Esophagus squamous epithelium (tissue), 5 donors: ENCODE measurements around the gene GPR4. TPM values are rescaled to one million over a fixed set of nuclear protein-coding genes. Genes with fewer than 3 reads are reported as not detected.
A peak's percentile ranks its signal among the peaks of the same experiment; 100 is the strongest.

ENCODE experiments used
- DNase-seq: peaks from one replicate; lab custom pipeline; 2025; lab: John Stamatoyannopoulos, UW
- H3K27ac ChIP-seq, 4 donors: fragments of 200-600 bp; sonication (generic); one replicate each; pipeline ENCODE4 v1.5.1; 2016 to 2019; ENCODE audit warnings: mild to moderate bottlenecking in 1 of 4
- H3K27me3 ChIP-seq, 4 donors: fragments of 200-600 bp; sonication (generic); 1 replicate in 3 of 4; 2 replicates in 1 of 4; pipeline versions ENCODE4 v1.5.1 to v1.6.0; 2017 to 2021; ENCODE audit warnings: antibody characterized with exemption in 1 of 4
- H3K36me3 ChIP-seq, 3 donors: fragments of 200-600 bp; sonication (generic); one replicate each; pipeline ENCODE4 v1.5.1; 2016 to 2019
- H3K4me1 ChIP-seq, 3 donors: fragments of 200-600 bp; sonication (generic); one replicate each; pipeline ENCODE4 v1.5.1; 2017 to 2019
- H3K4me3 ChIP-seq, 4 donors: fragments of 200-600 bp; sonication (generic); 1 replicate in 3 of 4; 2 replicates in 1 of 4; pipeline ENCODE4 v1.5.1; 2016 to 2019; ENCODE audit warnings: mild to moderate bottlenecking in 2 of 4, moderate library complexity in 1 of 4
- H3K9me3 ChIP-seq, 3 donors: fragments of 200-600 bp; sonication (generic); one replicate each; pipeline ENCODE4 v1.5.1; 2016 to 2019
- POLR2A ChIP-seq, 4 donors: fragments of 450-650 bp; IDR thresholded peaks; one replicate each; pipeline ENCODE4 v1.6.1; 2017; ENCODE audit warnings: antibody characterized with exemption in 4 of 4, mild to moderate bottlenecking in 4 of 4, moderate library complexity in 3 of 4
- WGBS, 2 donors: methylation state at CpG; one replicate each; pipeline ENCODE4 v1.1.5; 2018; 5-methylcytosine and 5-hydroxymethylcytosine counted together
- intact Hi-C: fragments of 100-400 bp; cut with DNase I; formaldehyde crosslinking; loops from one replicate; pipeline ENCODE4 v1.15.0; 2022
- total RNA-seq, 4 donors: library from RNA; depleted of rRNA; stranded (reverse); fragments of >200 nt; gene quantifications; one replicate each; pipeline ENCODE4 v1.1.0, GENCODE V29; 2016
- TF ChIP-seq, protein P1 (sequence below), 6 experiments: fragments of 450-650 bp in 4 of 6; fragments of 200-600 bp in 2 of 6; sonication (generic) in 2 of 6; IDR thresholded peaks; one replicate each; pipeline ENCODE4 v1.5.1; 2016 to 2019; ENCODE audit warnings: antibody characterized with exemption in 6 of 6, mild to moderate bottlenecking in 4 of 6, moderate library complexity in 4 of 6
- donor health status: DM: yes; HTN: yes; CAD: no.

Gene GPR4
- total RNA-seq, 4 donors from 2014 or later, result 0.76 to 1.4 (median 1.2) TPM

GRCh38 chr19:45560038-45560437 lies 42.0 kb downstream of the GPR4 start:
- intact Hi-C loops, result loop anchor here (5.0 kb wide), 1 partner anchor 38 kb away; no protein-coding TSS in a partner anchor
- DNase-seq, result no peak
- Histone ChIP-seq H3K4me3 (no peak overlapping the region), H3K9me3 (no peaks in the 10 kb centered on the region), H3K4me1 (peaks cover 0 to 11% (median 0%) of the 10 kb centered on the region in 3 donors), H3K27ac (no peak overlapping the region), H3K27me3 (no peaks in the 10 kb centered on the region), H3K36me3 (peaks cover 0 to 8% (median 0%) of the 10 kb centered on the region in 3 donors)
- 92 to 93% methylated on average over 3 to 4 of the region's 5 CpGs for WGBS, 2 donors
- TF ChIP-seq, protein P1, sequence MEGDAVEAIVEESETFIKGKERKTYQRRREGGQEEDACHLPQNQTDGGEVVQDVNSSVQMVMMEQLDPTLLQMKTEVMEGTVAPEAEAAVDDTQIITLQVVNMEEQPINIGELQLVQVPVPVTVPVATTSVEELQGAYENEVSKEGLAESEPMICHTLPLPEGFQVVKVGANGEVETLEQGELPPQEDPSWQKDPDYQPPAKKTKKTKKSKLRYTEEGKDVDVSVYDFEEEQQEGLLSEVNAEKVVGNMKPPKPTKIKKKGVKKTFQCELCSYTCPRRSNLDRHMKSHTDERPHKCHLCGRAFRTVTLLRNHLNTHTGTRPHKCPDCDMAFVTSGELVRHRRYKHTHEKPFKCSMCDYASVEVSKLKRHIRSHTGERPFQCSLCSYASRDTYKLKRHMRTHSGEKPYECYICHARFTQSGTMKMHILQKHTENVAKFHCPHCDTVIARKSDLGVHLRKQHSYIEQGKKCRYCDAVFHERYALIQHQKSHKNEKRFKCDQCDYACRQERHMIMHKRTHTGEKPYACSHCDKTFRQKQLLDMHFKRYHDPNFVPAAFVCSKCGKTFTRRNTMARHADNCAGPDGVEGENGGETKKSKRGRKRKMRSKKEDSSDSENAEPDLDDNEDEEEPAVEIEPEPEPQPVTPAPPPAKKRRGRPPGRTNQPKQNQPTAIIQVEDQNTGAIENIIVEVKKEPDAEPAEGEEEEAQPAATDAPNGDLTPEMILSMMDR (IDR thresholded peaks at IDR 0.05), result no peak
- no peak for TF ChIP-seq POLR2A (IDR thresholded peaks at IDR 0.05)

DNA sequence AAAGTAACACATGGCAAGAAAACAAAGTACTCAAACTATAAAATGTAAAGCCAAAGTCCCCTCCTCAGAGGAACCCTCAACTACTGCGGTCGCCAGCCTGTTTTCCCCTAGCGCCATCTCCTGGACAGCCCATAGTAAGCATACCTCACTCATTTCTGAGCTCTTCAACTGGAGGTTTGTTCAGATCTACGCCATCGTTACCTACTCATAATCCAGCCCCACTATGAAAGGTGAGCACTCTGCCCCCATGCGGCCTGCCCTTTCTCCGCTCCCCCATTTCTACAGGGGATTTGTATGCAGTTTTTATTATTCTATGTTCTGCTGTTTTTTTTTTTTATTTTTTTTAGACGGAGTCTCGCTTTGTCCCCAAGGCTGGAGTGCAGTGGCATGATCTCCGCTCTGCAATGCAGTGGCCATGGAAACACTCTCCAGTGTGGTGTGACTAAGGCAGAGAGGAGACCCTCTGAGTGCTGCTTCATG lies 43.6 kb downstream of the GPR4 start:
- 31 to 34% methylated on average over 9 to 10 of the region's 10 CpGs for WGBS, 2 donors
- H3K27me3 ChIP-seq, result no peaks in the 10 kb centered on the region
- DNase-seq, result no peak
- H3K27ac ChIP-seq, result no peak overlapping the region
- no peak overlapping the region for H3K4me3 ChIP-seq
- TF ChIP-seq, protein P1 (IDR thresholded peaks at IDR 0.05), result peak; percentile 65 to 82 (median 76)
- TF ChIP-seq POLR2A (IDR thresholded peaks at IDR 0.05), result no peak
- intact Hi-C loops, result no loop called here
- H3K36me3 ChIP-seq, result peaks cover 0 to 13% (median 0%) of the 10 kb centered on the region in 3 donors
- H3K9me3 ChIP-seq, result no peaks in the 10 kb centered on the region
- peaks cover 0 to 16% (median 0%) of the 10 kb centered on the region in 3 donors for H3K4me1 ChIP-seq

DNA sequence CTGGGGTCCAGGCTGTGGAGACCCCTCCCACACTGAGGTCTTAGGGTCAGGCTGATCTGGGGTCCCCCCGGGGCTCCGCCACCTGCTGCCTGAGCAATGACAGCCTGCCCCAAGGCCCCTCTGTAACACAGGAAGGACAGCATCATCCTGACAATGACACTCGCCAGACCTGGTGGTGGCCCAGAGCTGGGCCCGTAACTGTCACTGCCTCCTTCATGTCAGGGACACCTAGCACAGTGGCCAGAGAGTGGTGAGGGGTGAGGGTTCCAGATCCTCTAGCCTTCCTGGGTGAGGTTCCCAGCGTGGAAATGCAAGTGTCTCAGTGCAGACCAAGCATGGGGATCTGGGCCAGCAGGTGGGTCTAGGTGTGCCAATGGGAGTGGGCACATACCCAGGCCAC lies 45.2 kb downstream of the GPR4 start:
- no CpG with 5 or more reads among the region's 5 CpGs for WGBS, 2 donors
- no peak for DNase-seq
- Histone ChIP-seq H3K27me3 (no peaks in the 10 kb centered on the region), H3K4me3 (no peak overlapping the region), H3K4me1 (peaks cover 0 to 22% (median 0%) of the 10 kb centered on the region in 3 donors), H3K9me3 (no peaks in the 10 kb centered on the region), H3K36me3 (peaks cover 0 to 22% (median 0%) of the 10 kb centered on the region in 3 donors), H3K27ac (no peak overlapping the region)
- intact Hi-C loops, result no loop called here
- TF ChIP-seq, protein P1 (IDR thresholded peaks at IDR 0.05), result no peak
- no peak for TF ChIP-seq POLR2A (IDR thresholded peaks at IDR 0.05)

- intact Hi-C loops, result no loop called here
- no peak for DNase-seq
- no peaks in the 10 kb centered on the region for H3K9me3 ChIP-seq
- H3K4me1 ChIP-seq, result peaks cover 0 to 41% (median 3%) of the 10 kb centered on the region in 3 donors
- WGBS, 2 donors, result 38 to 71% methylated on average over 1 of the region's 1 CpG
- H3K36me3 ChIP-seq, result peaks cover 0 to 14% (median 0%) of the 10 kb centered on the region in 3 donors
- H3K27me3 ChIP-seq, result no peaks in the 10 kb centered on the region
- no peak for TF ChIP-seq POLR2A (IDR thresholded peaks at IDR 0.05)
- TF ChIP-seq, protein P1 (IDR thresholded peaks at IDR 0.05), result no peak
- H3K4me3 ChIP-seq, result no peak overlapping the region
- no peak overlapping the region for H3K27ac ChIP-seq
Measured at GRCh38 chr19:45554481-45554880, 47.5 kb downstream of the GPR4 start.

DNA sequence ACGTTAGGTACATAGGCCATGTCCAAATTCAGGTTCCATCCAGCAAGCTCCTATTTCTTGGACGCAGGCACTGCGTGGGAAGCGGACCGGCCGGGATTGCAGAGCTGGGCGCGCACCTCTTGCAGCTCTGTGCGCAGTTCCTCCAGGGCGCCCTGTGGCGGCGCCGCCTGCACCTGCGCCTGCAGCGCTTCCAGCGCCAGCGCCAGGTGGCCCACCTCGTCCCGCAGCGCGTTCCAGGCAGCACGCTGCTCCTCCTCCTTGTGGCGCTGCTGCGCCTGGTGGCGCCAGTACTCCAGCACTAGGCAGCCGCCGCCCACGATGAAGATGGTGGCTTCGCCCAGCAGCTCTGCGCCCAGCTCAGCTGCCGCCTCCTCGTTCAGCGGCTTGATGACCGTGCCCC lies 48.5 kb downstream of the GPR4 start:
- TF ChIP-seq POLR2A (IDR thresholded peaks at IDR 0.05), result no peak
- TF ChIP-seq, protein P1 (IDR thresholded peaks at IDR 0.05), result peak in 3 of 6 experiments; percentile 27 to 46 (median 42)
- H3K4me1 ChIP-seq, result peaks cover 0 to 43% (median 3%) of the 10 kb centered on the region in 3 donors
- no peaks in the 10 kb centered on the region for H3K27me3 ChIP-seq
- peaks cover 0 to 14% (median 0%) of the 10 kb centered on the region in 3 donors for H3K36me3 ChIP-seq
- WGBS, 2 donors, result 69 to 77% methylated on average over 6 to 9 of the region's 34 CpGs
- no peak for DNase-seq
- H3K9me3 ChIP-seq, result no peaks in the 10 kb centered on the region
- no peak overlapping the region for H3K4me3 ChIP-seq
- H3K27ac ChIP-seq, result no peak overlapping the region
- intact Hi-C loops, result no loop called here
